OCI-LY1 (cell line): ENCODE results near the gene TARS1.

Experiments
- H2AFZ ChIP-seq: fragments of 200-600 bp; sonication (generic), shearing (Covaris generic); 2 replicates; pipeline ENCODE4 v1.6.0; 2014; ENCODE audit warnings: antibody characterized with exemption, mild to moderate bottlenecking, low read length
- H3F3A ChIP-seq: fragments of 200-600 bp; sonication (generic), shearing (Covaris generic); 2 replicates; pipeline ENCODE4 v1.6.0; 2014; ENCODE audit warnings: mild to moderate bottlenecking, antibody characterized with exemption, low read length, moderate library complexity; ENCODE audit not compliant: insufficient read depth
- H3K27ac ChIP-seq: fragments of 200-600 bp; sonication (generic); 2 replicates; pipeline ENCODE4 v1.5.1; 2014; ENCODE audit warnings: low read length, mixed run types, mild to moderate bottlenecking, low read depth; ENCODE audit not compliant: poor library complexity, severe bottlenecking
- H3K27me3 ChIP-seq: fragments of 200-600 bp; sonication (generic); 2 replicates; pipeline ENCODE4 v1.6.0; 2014; ENCODE audit warnings: antibody characterized with exemption, mild to moderate bottlenecking, low read length, moderate library complexity; ENCODE audit not compliant: insufficient read depth
- H3K36me3 ChIP-seq: fragments of 200-600 bp; sonication (generic); 2 replicates; pipeline ENCODE4 v1.6.1; 2014; ENCODE audit warnings: mild to moderate bottlenecking, antibody characterized with exemption, low read length, moderate library complexity, mixed read lengths; ENCODE audit not compliant: insufficient read depth
- H3K4me1 ChIP-seq: fragments of 200-600 bp; sonication (generic); 2 replicates; pipeline ENCODE4 v1.5.1; 2014; ENCODE audit warnings: mild to moderate bottlenecking, low read length, moderate library complexity; ENCODE audit not compliant: insufficient read depth, severe bottlenecking
- H3K4me2 ChIP-seq: fragments of 200-600 bp; sonication (generic), shearing (Covaris generic); 2 replicates; pipeline ENCODE4 v1.6.1; 2014; ENCODE audit warnings: low read length
- H3K4me3 ChIP-seq: fragments of 200-600 bp; sonication (generic); 2 replicates; pipeline ENCODE4 v1.5.1; 2014; ENCODE audit warnings: low read length, low read depth, mild to moderate bottlenecking, mixed read lengths; ENCODE audit not compliant: poor library complexity, severe bottlenecking
- H3K79me2 ChIP-seq: fragments of 200-600 bp; shearing (Covaris generic); 2 replicates; pipeline ENCODE4 v1.6.1; 2016; ENCODE audit warnings: mixed run types, low read length, mixed read lengths; ENCODE audit not compliant: insufficient read depth
- H3K9ac ChIP-seq: fragments of 200-600 bp; sonication (generic), shearing (Covaris generic); 2 replicates; pipeline ENCODE4 v1.6.1; 2014; ENCODE audit warnings: mild to moderate bottlenecking, low read length, mixed read lengths
- H3K9me2 ChIP-seq: fragments of 200-600 bp; sonication (generic), shearing (Covaris generic); 2 replicates; pipeline ENCODE4 v1.6.1; 2014; ENCODE audit warnings: low read depth, mild to moderate bottlenecking, low read length, mixed read lengths
- H3K9me3 ChIP-seq: fragments of 200-600 bp; shearing (Covaris generic); 2 replicates; pipeline ENCODE4 v1.6.1; 2014; ENCODE audit warnings: low read length, mixed read lengths
- H4K20me1 ChIP-seq: fragments of 200-600 bp; sonication (generic), shearing (Covaris generic); 2 replicates; pipeline ENCODE4 v1.6.0; 2016; ENCODE audit warnings: mild to moderate bottlenecking, low read length; ENCODE audit not compliant: insufficient read depth
- CTCF ChIP-seq: fragments of 200-600 bp; sonication (generic), shearing (Covaris generic); IDR thresholded peaks from 2 replicates; pipeline ENCODE4 v1.5.1; 2017; ENCODE audit warnings: mild to moderate bottlenecking, antibody characterized with exemption, low read length, moderate library complexity, mixed read lengths
- EZH2 ChIP-seq: fragments of 200-600 bp; sonication (generic), shearing (Covaris generic); IDR thresholded peaks from 2 replicates; pipeline ENCODE4 v1.8.0; 2017; ENCODE audit warnings: borderline replicate concordance, mixed run types, mild to moderate bottlenecking, antibody characterized with exemption, low read length, moderate library complexity, mixed read lengths

TARS1 gene

DNA sequence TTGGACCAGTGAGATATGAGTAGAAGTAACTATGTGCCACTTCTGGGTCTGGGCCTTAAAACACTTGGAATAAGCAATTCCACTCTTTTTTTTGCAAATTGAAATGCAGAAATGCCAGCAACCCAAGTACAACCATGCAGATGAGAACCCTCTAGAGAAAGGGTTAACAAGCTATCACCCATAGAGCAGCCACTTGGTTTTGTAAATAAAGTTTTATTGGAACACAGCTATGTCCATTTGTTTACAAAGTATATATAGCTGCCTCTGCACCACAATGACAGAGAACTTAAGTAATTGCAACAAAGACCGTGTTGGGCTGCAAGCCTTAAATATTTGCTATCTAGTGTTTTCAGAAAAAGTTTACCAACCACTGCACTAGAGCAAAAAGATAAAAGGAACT lies 9.8 kb upstream of the TARS1 start:
- H3K9me2 ChIP-seq = no peaks in the 10 kb centered on the region
- H3K9ac ChIP-seq = no peak overlapping the region
- no peaks in the 10 kb centered on the region for H4K20me1 ChIP-seq
- no peaks in the 10 kb centered on the region for H3K4me1 ChIP-seq
- no peak overlapping the region for H3K4me3 ChIP-seq
- no peak overlapping the region for H3K27ac ChIP-seq
- H3K4me2 ChIP-seq = no peak overlapping the region
- H3K9me3 ChIP-seq = no peaks in the 10 kb centered on the region
- H3K27me3 ChIP-seq = no peaks in the 10 kb centered on the region; the same call in 1 of the 2 replicates
- no peaks in the 10 kb centered on the region for H3F3A ChIP-seq
- TF ChIP-seq CTCF (no peak), EZH2 (no peak)
- H3K36me3 ChIP-seq = no peaks in the 10 kb centered on the region
- no peaks in the 10 kb centered on the region for H3K79me2 ChIP-seq
- H2AFZ ChIP-seq = no peak overlapping the region

DNA sequence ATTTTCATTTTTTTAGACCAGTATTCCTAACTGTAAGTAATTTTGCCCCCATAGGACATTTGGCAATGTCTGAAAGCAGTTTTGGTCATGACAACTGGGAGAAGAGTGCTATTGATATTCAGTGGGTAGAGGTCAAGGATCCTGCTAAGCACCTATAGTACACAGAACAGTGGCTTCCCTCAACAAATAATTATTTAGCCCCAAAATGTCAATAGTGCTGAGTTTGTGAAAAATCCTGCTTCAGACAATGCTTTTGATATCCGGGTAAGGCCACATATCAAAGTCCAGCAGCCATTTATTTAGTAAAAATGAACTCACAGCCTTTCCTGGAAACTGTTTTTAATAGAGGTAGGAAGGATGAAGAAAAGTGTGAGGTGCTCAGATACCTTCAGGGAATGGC lies 8.1 kb upstream of the TARS1 start:
- Histone ChIP-seq H3K9ac (no peak overlapping the region), H3K4me1 (no peaks in the 10 kb centered on the region), H3K36me3 (no peaks in the 10 kb centered on the region), H3K27me3 (no peaks in the 10 kb centered on the region; the same call in 1 of the 2 replicates), H3K9me2 (no peaks in the 10 kb centered on the region), H3K9me3 (no peaks in the 10 kb centered on the region), H4K20me1 (no peaks in the 10 kb centered on the region), H3F3A (no peaks in the 10 kb centered on the region), H3K4me2 (no peak overlapping the region), H2AFZ (no peak overlapping the region), H3K79me2 (no peaks in the 10 kb centered on the region), H3K27ac (no peak overlapping the region), H3K4me3 (no peak overlapping the region)
- TF ChIP-seq CTCF = no peak

DNA sequence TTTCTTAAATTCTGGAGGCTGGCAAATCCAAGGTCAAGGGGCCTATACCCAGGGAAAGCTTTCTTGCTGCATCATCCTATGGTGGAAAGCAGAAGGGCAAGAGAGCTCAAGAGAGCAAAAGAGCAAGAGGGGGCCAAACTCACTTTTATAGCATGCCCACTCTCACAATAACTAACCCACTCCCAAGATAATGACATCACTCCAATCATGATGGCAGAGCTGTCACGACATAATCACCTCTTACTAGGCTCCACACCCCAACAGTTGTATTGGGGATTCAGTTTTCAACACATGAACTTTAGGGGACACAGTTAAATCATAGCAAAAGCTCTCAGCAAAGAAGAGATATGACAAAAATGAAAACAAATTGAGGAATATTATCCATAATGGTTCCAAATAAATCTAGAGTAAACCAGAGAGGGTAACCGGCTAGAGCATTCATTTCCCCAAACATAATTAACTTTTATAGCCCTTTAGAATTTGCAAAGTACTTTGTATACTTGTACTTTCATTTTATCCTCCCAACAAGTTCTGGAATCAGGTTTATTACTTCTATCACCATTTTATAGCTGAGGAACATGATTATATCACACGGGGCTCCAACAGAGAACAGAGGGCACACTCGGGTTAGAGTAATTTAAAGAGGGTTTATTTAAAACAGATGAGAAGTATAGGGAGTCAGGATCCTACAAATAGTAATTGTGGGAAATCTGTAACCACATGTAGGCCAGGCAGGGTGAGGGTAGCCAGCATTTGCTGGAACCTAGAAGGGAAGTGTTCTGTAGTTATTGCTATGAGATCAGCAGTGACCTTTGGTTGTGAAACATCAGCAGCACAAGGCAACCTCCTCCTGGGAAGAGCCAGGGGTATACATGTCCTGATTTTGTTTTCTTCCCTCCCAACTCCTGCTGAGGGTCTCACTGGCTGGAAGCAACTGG lies 7.2 kb upstream of the TARS1 start:
- Histone ChIP-seq H3K4me2 (no peak overlapping the region), H3K9me3 (no peaks in the 10 kb centered on the region), H3K79me2 (no peaks in the 10 kb centered on the region)

More for the DNA sequence above, 7.2 kb upstream of the TARS1 start:
- TF ChIP-seq EZH2 = no peak
- no peak for TF ChIP-seq CTCF
- H3K4me3 ChIP-seq = no peak overlapping the region
- H3K4me1 ChIP-seq = no peaks in the 10 kb centered on the region
- H3K27me3 ChIP-seq = no peaks in the 10 kb centered on the region; the same call in 1 of the 2 replicates
- H3F3A ChIP-seq = no peaks in the 10 kb centered on the region
- no peak overlapping the region for H3K27ac ChIP-seq
- H3K36me3 ChIP-seq = no peaks in the 10 kb centered on the region
- no peak overlapping the region for H3K9ac ChIP-seq
- no peak overlapping the region for H2AFZ ChIP-seq
- no peaks in the 10 kb centered on the region for H4K20me1 ChIP-seq
- no peaks in the 10 kb centered on the region for H3K9me2 ChIP-seq
